Right kidney (tissue), 9 donors: Measurements from ENCODE around the gene SHE.
"Not testable (repeated sequence)": the region's sequence is repeated elsewhere in the genome, so short reads cannot be mapped to it uniquely, and the experiment has no call there.

ENCODE experiments used
- DNase-seq: peaks from one replicate; pipeline ENCODE4 v3.0.0-alpha.2; 2016
- long read RNA-seq, 8 donors: transcript quantifications; one replicate each; lab custom pipeline, GENCODE V29; 2026

Gene SHE
- long read RNA-seq, donor 1, full-length matches to known transcripts = 1 of 1 reads
- long read RNA-seq, donor 1, partial matches to known transcripts = 0 of 1 reads
- long read RNA-seq, donor 1, other reads (novel, unspliced or antisense) = 0 of 1 reads
- long read RNA-seq, donor 2, full-length matches to known transcripts = 1 of 1 reads
- long read RNA-seq, donor 2, partial matches to known transcripts = 0 of 1 reads
- long read RNA-seq, donor 2, other reads (novel, unspliced or antisense) = 0 of 1 reads
- long read RNA-seq, donor 3 = 0 reads
- long read RNA-seq, donor 4, full-length matches to known transcripts = 1 of 1 reads
- long read RNA-seq, donor 4, partial matches to known transcripts = 0 of 1 reads
- long read RNA-seq, donor 4, other reads (novel, unspliced or antisense) = 0 of 1 reads
- long read RNA-seq, donor 5, full-length matches to known transcripts = 1 of 1 reads
- long read RNA-seq, donor 5, partial matches to known transcripts = 0 of 1 reads
- long read RNA-seq, donor 5, other reads (novel, unspliced or antisense) = 0 of 1 reads
- long read RNA-seq, donor 6, full-length matches to known transcripts = 1 of 1 reads
- long read RNA-seq, donor 6, partial matches to known transcripts = 0 of 1 reads
- long read RNA-seq, donor 6, other reads (novel, unspliced or antisense) = 0 of 1 reads
- long read RNA-seq, donor 7, full-length matches to known transcripts = 1 of 8 reads
- long read RNA-seq, donor 7, partial matches to known transcripts = 7 of 8 reads
- long read RNA-seq, donor 7, other reads (novel, unspliced or antisense) = 0 of 8 reads
- long read RNA-seq, donor 8, full-length matches to known transcripts = 1 of 1 reads
- long read RNA-seq, donor 8, partial matches to known transcripts = 0 of 1 reads
- long read RNA-seq, donor 8, other reads (novel, unspliced or antisense) = 0 of 1 reads

DNA sequence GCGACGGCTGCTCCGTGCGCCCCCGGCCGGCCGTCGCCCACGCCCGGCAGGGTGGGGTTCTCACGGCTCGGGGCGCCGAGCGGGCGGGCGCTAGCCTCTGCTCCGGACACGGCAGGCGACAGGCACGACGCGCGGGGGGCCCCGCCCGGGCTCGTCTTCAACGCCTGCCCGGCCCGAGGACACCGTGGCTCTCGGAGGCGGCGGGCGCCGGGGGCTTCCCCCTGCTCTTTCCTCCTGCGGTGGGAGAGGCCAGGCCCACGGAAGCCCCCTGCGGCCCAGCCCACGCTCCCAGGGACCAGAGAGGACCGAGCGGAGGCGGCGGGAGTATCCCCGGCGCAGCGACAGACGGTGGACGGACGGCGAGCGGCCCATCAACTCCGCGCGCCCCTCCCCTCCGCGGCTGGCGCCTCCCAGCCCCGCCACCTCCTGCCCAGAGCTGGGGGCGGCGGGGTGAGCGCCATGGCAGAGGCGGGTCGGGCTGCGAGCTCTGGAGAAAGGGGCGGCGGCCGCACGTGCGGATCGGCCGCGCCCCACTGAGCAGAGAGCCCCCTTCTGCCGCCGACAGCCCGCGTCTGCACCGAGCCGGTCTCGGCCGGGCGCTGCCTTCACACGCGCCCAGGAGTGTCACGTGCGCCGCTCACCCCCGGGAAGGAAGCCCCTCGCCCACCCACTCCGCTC is at the start of gene SHE, which contains the start of gene TDRD10:
SHE (minus strand) TSS at position 347 of the 678 bp plus-strand sequence. CDS start 386 bp downstream, outside the sequence.
TDRD10 (plus strand) TSS at position 154 of the 678 bp plus-strand sequence. CDS start 4,685 bp downstream, outside the sequence.
- DNase-seq = peak; percentile 67

DNA sequence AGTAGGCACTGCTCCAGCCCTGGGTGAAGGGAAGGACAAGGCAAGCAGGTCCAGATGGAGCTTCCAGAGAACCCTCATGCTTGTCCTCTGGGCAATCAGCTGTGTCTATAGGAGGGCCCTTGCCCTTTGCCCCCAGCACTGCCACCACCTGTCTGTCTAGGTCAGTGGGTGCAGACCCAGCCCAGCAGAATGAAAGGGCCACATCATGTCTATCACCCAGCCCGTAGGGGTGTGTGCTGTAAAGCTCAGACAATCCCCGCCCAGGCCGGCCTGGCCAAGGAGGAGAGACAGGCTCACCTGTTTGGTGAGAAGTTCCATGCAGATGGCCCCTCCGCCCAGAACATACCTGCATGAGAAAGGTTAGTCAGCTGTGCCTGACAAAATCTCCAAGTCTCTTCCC is 49.3 kb upstream of the SHE start:
- DNase-seq = no peak

DNA sequence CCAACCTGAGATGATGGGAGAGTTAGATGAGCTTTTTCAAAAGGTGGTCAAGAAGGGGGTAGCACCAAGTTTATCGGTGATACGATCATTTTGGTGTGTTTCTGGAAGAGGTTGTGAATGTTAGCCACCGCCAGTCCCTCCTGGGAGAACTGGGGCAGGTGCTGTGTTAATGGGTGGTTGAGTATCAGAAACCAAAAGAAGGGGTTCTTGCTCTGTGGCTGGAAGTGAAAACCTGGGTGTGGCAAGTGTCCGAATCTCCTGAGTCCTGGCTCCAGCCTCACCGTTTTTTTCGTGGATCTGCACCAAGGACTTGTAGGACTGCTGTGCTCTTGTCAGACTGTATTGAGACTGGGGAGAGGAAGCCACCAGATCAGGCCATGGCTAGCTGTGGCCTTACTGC is 48.4 kb upstream of the SHE start:
- DNase-seq = no peak

- no peak for DNase-seq
Measured at GRCh38 chr1:154550070-154550469, 47.9 kb upstream of the SHE start.

GRCh38 chr1:154549202-154549770 is 47.1 kb upstream of the SHE start:
- no peak for DNase-seq

GRCh38 chr1:154548028-154548427 is 45.8 kb upstream of the SHE start:
- no peak for DNase-seq

DNA sequence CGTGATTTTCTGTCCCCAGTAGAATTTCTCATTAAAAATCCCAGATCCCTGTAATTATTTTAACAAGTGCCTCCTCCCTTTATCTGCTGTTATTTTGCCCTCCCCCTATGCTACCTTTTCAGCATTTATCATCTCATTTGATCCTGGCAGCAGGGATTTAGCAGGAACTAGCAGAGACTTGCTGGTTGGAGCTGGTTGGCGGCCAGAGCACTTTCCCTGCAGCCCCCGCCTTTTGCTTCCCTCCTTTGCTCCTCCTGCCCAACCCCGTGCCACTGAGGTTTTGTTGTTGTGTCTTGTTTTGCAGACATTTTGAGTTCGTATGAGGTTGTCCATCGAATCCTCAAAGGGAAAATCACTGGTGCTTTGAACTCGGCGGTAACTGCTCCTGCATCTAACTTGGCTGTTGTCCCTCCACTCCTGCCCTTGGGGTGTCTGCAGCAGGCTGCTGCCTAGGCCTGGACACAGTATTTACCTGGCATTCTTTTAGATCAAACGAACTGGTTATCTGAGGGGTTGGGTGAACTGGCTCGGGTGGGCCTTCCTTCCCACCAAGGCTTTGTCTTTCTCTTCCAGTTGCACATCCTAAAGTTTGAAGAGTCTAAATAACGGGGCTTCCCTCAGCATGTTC is 45.0 kb upstream of the SHE start:
- DNase-seq = no peak

GRCh38 chr1:154546264-154547063 is 44.3 kb upstream of the SHE start:
- no peak for DNase-seq

DNA sequence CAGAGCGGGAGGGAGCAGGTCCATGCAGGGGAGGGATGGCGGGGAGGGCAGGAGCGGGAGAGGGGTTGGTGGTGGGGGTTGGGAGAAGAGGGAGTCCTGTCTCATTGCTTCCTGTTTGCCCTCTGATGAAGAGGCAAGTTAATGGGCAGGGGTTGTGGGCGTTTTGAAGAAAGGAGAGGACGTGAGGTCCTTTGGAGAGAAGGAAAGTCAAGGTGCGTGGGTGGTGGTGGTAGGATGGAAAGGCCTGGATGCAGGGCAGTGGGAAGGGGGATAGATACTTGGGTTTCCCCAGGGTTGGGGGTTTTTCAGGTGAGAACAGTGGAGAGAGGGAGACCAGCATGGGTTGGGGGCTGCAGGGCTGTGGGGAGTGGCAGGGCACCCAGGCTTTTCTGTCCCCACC is 39.0 kb upstream of the SHE start:
- DNase-seq = no peak

DNA sequence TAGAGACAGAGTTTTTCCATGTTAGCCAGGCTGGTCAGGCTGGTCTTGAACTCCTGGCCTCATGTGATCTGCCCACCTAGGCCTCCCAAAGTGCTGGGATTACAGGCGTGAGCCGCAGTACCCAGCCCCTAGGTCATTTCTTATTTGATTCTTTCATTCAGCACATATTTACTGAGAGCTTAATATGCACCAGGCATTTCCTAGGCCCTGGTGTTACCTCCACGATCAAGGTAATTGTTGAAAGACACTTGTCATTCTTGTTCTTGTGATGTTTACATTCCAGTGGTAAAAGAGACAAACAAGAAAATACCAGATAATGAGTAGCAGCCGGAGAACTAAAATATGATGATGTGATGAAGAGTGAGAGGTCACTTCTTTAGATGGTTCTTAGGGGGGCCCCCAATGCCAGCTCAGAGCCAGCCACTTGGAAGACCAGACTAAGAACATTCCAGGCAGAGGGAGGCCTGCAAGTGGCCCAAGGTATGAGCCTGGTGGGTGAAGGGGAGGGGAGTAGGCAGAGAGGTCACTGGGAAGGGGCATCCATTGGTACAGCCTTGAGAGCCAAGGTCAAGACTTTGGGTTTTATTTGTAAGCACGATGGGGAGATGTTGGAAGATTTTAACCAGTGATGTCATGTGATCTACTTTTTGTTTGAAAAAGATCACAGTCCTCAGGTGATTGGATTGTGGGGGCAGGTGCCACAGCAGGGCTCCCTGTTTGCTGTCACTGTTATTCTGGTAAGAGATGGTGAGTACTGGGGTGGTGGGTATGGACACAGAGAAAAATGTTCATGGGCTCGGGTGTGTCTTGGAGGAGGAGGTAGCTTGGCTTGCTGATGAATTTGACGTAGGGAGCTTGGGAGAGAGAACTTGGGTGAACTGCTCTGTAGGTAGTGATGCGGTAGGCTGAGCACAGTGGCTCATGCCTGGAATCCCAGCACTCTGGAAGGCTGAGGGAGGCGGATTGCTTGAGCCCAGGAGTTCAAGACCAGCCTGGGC is 37.6 kb upstream of the SHE start:
- DNase-seq = no peak

GRCh38 chr1:154536570-154536969 is 34.4 kb upstream of the SHE start:
- no peak for DNase-seq

DNA sequence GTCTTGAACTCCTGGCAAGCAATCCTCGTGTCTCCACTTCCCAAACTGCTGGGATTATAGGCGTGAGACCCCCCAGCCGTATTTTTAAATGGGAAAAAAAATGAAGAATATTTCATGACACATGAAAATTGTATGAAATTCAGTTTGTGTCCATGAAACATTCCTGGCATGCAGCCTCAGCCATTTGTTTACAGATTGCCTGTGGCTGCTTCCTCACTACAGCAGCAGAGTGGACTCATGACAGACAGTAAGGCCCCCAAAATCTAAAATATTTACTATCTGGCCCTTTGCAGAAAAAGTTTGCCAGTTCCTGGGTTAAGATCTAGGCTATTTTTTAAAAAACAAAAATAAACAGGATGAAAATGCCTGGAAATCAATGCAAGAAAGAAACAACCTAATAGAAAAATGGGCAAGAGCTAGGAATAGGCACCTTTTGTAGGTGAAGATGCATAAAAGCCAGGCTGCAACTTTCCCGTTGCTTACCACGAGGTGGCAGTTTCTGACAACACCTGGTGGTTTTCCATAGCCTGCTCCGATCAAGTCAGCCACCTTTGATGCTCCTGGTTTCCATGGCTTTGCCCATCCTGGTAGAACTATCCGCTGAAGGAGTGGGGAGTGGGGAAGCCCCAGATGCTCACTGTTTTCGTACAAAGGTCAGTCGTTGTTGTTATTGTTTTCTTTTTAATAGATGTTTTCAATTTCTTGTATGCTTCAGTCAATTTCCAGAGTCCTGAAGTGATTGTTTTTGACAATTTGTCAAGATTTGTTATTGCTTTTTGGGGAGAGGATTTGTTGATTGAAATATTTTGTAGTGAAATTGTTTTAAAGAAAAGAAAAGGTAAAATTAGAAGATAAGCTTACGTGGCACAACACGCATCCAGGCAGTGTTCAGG is 32.0 kb upstream of the SHE start:
- DNase-seq = no peak

DNA sequence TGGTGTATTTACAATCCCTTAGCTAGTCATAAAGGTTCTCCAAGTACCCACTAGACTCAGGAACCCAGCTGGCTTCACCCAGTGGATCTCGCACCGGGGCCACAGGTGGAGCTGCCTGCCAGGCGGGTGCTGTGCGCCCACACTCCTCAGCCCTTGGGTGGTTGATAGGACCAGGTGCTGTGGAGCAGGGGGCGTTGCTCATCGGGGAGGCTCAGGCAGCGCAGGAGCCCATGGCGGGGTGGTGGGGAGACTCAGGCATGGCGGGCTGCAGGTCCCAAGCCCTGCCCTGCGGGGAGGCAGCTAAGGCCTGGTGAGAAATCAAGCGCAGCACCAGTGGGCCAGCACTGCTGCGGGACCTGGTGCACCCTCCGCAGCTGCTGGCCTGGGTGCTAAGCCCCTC is 29.7 kb upstream of the SHE start:
- not testable (repeated sequence) for DNase-seq

- no peak for DNase-seq
Measured at GRCh38 chr1:154529308-154529707, 27.1 kb upstream of the SHE start.

GRCh38 chr1:154527192-154527591 is 25.0 kb upstream of the SHE start:
- DNase-seq = no peak

DNA sequence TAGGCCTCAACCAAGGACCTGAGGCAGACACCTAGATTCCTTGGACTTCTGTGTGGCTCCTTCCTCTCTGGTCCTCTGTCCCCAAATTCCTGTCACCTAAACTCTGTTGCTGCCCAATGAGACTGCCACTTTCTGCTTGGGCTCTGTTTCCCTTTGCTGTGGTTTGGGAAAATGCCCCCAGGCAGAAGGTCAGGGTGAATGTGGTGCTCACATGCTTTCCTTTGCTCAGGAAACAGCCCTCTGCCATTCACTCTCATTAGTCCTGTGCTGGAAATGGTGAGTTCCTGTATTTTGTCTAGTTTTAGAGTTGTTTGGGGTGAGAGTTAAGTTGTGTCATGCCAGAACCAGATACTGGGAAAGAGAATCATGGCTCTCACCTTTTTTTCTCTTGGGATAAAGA is 22.7 kb upstream of the SHE start:
- DNase-seq = no peak

GRCh38 chr1:154521695-154522094 is 19.5 kb upstream of the SHE start:
- DNase-seq = no peak

DNA sequence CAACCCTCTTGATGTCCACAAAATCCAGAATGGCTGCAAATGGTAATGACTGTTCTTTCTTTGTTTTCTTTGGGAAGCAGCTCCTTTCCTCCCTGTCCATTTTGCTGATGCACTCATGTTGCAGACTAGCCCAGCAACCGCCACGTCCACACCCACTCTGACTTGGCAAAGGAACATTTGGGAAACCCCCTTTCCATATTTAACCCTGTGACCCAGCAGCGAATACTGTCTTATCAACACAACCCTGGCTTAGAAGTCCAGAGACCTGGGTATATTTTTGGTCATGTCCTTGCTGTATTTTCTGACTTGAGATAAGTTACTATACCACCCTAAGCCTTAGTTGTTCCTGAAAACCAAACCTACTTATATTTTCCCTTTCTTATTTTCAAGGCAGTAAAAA is 18.1 kb upstream of the SHE start:
- no peak for DNase-seq

- DNase-seq = no peak
Measured at GRCh38 chr1:154519591-154519991, 17.4 kb upstream of the SHE start.
